Gastroesophageal sphincter (tissue), 4 donors: Measurements from ENCODE around the gene FARS2. TPM values are rescaled to one million over a fixed set of nuclear protein-coding genes. Genes with fewer than 3 reads are reported as not detected.

Experiments used
- ATAC-seq: fragments of 150-250 bp; one replicate; pipeline ENCODE4 v1.9.1; 2016; ENCODE audit warnings: mild to moderate bottlenecking, moderate library complexity
- H3K27ac ChIP-seq, 4 donors: fragments of 200-600 bp; sonication (generic) in 3 of 4; 1 replicate in 3 of 4; 2 replicates in 1 of 4; pipeline ENCODE4 v1.5.1; 2016 to 2019
- H3K27me3 ChIP-seq: fragments of 200-600 bp; sonication (generic); one replicate; pipeline ENCODE4 v1.5.1; 2019
- H3K36me3 ChIP-seq, 2 donors: fragments of 200-600 bp; sonication (generic); one replicate each; pipeline ENCODE4 v1.5.1; 2019; ENCODE audit warnings: control low read depth in 1 of 2
- H3K4me1 ChIP-seq, 3 donors: fragments of 200-600 bp; sonication (generic); 1 replicate in 2 of 3; 2 replicates in 1 of 3; pipeline ENCODE4 v1.5.1; 2016 to 2019; ENCODE audit warnings: control low read depth in 2 of 3
- H3K4me3 ChIP-seq, 2 donors: fragments of 200-600 bp; sonication (generic); one replicate each; pipeline ENCODE4 v1.5.1; 2019; ENCODE audit warnings: mild to moderate bottlenecking in 1 of 2, moderate library complexity in 1 of 2
- H3K9me3 ChIP-seq, 3 donors: fragments of 200-600 bp; sonication (generic); one replicate each; pipeline ENCODE4 v1.5.1; 2017 to 2019; ENCODE audit warnings: control low read depth in 2 of 3
- CTCF ChIP-seq, 4 experiments: fragments of 200-600 bp in 2 of 4; fragments of 450-650 bp in 2 of 4; sonication (generic) in 1 of 4; IDR thresholded peaks; one replicate each; pipeline ENCODE4 v1.5.1; 2017 to 2019; ENCODE audit warnings: antibody characterized with exemption in 4 of 4, mild to moderate bottlenecking in 2 of 4, moderate library complexity in 2 of 4
- EP300 ChIP-seq: sonication (generic); formaldehyde crosslinking; IDR thresholded peaks from one replicate; pipeline ENCODE4 v1.6.1; 2017; ENCODE audit warnings: antibody characterized with exemption, mild to moderate bottlenecking
- POLR2A ChIP-seq, 2 donors: fragments of 450-650 bp; IDR thresholded peaks; one replicate each; pipeline ENCODE4 v1.6.1; 2017; ENCODE audit warnings: antibody characterized with exemption in 2 of 2, mild to moderate bottlenecking in 2 of 2, moderate library complexity in 1 of 2
- POLR2AphosphoS5 ChIP-seq: sonication (generic); formaldehyde crosslinking; IDR thresholded peaks from one replicate; pipeline ENCODE4 v1.6.1; 2017; ENCODE audit warnings: antibody characterized with exemption
- WGBS, 2 donors: methylation state at CpG; one replicate each; pipeline ENCODE4 v1.1.5; 2018; ENCODE audit warnings: low coverage in 1 of 2; 5-methylcytosine and 5-hydroxymethylcytosine counted together
- total RNA-seq, 4 donors: library from RNA; depleted of rRNA; stranded (reverse); fragments of >200 nt; gene quantifications; one replicate each; pipeline ENCODE4 v1.1.0, GENCODE V29; 2016

FARS2 gene
- total RNA-seq, 4 donors from 2014 or later: 9.8 to 16.3 (median 14.4) TPM

- H3K27ac ChIP-seq: no peak overlapping the region
Observed at GRCh38 chr6:5749651-5750215, 488.4 kb downstream of the FARS2 start.

GRCh38 chr6:5751525-5752390 lies 490.4 kb downstream of the FARS2 start:
- ATAC-seq: no peak
- Histone ChIP-seq H3K4me3 (no peak overlapping the region), H3K27ac (no peak overlapping the region), H3K9me3 (peaks cover 0 to 18% (median 0%) of the 10 kb centered on the region in 3 donors), H3K36me3 (no peaks in the 10 kb centered on the region), H3K4me1 (peaks cover 0 to 11% (median 0%) of the 10 kb centered on the region in 3 donors), H3K27me3 (no peaks in the 10 kb centered on the region)
- no peak for TF ChIP-seq POLR2A (IDR thresholded peaks at IDR 0.05)
- TF ChIP-seq CTCF (IDR thresholded peaks at IDR 0.05): no peak
- no peak for TF ChIP-seq POLR2AphosphoS5
- no peak for TF ChIP-seq EP300
- WGBS, 2 donors: 58 to 61% methylated on average over 6 to 8 of the region's 9 CpGs

More at GRCh38 chr6:5749651-5750215, 488.4 kb downstream of the FARS2 start:
- Histone ChIP-seq H3K4me1 (peaks cover 0 to 11% (median 0%) of the 10 kb centered on the region in 3 donors), H3K4me3 (no peak overlapping the region), H3K36me3 (no peaks in the 10 kb centered on the region), H3K9me3 (peaks cover 0 to 12% (median 0%) of the 10 kb centered on the region in 3 donors), H3K27me3 (no peaks in the 10 kb centered on the region)
- WGBS, 2 donors: 92 to 100% methylated on average over 1 to 2 of the region's 9 CpGs
- ATAC-seq: no peak
- TF ChIP-seq POLR2AphosphoS5 (no peak), EP300 (no peak), POLR2A (IDR thresholded peaks at IDR 0.05) (no peak), CTCF (IDR thresholded peaks at IDR 0.05) (no peak)

GRCh38 chr6:5752391-5752680 lies 491.0 kb downstream of the FARS2 start:
- TF ChIP-seq EP300: no peak
- TF ChIP-seq POLR2AphosphoS5: no peak
- no peak for TF ChIP-seq POLR2A (IDR thresholded peaks at IDR 0.05)
- peaks cover 0 to 11% (median 0%) of the 10 kb centered on the region in 3 donors for H3K4me1 ChIP-seq
- H3K27ac ChIP-seq: no peak overlapping the region
- no peak overlapping the region for H3K4me3 ChIP-seq
- 57 to 71% methylated on average over 3 to 5 of the region's 5 CpGs for WGBS, 2 donors
- H3K36me3 ChIP-seq: no peaks in the 10 kb centered on the region
- peaks cover 0 to 18% (median 0%) of the 10 kb centered on the region in 3 donors for H3K9me3 ChIP-seq
- H3K27me3 ChIP-seq: no peaks in the 10 kb centered on the region
- no peak for ATAC-seq

GRCh38 chr6:5753209-5753608 lies 491.9 kb downstream of the FARS2 start:
- peaks cover 0 to 18% (median 0%) of the 10 kb centered on the region in 3 donors for H3K9me3 ChIP-seq
- no peak for ATAC-seq
- TF ChIP-seq POLR2AphosphoS5 (no peak), POLR2A (IDR thresholded peaks at IDR 0.05) (no peak), EP300 (no peak), CTCF (IDR thresholded peaks at IDR 0.05) (no peak)
- peaks cover 0 to 11% (median 0%) of the 10 kb centered on the region in 3 donors for H3K4me1 ChIP-seq
- 59 to 75% methylated on average over 2 to 4 of the region's 4 CpGs for WGBS, 2 donors
- H3K27me3 ChIP-seq: no peaks in the 10 kb centered on the region
- H3K27ac ChIP-seq: no peak overlapping the region
- H3K4me3 ChIP-seq: no peak overlapping the region
- no peaks in the 10 kb centered on the region for H3K36me3 ChIP-seq

GRCh38 chr6:5754904-5755303 lies 493.6 kb downstream of the FARS2 start:
- TF ChIP-seq POLR2A (IDR thresholded peaks at IDR 0.05) (no peak), EP300 (no peak), CTCF (IDR thresholded peaks at IDR 0.05) (no peak), POLR2AphosphoS5 (no peak)
- 89 to 100% methylated on average over 2 of the region's 2 CpGs for WGBS, 2 donors
- H3K36me3 ChIP-seq: no peaks in the 10 kb centered on the region

More at GRCh38 chr6:5754904-5755303, 493.6 kb downstream of the FARS2 start:
- no peak overlapping the region for H3K27ac ChIP-seq
- peaks cover 0 to 11% (median 0%) of the 10 kb centered on the region in 3 donors for H3K4me1 ChIP-seq
- ATAC-seq: no peak
- H3K27me3 ChIP-seq: no peaks in the 10 kb centered on the region
- no peak overlapping the region for H3K4me3 ChIP-seq
- peaks cover 0 to 18% (median 0%) of the 10 kb centered on the region in 3 donors for H3K9me3 ChIP-seq
